Panc1 (cell line): Measurements from ENCODE around the gene CEBPA.

ENCODE experiments used
- CTCF ChIP-seq: fragments of 450-650 bp; IDR thresholded peaks from 2 replicates; pipeline ENCODE4 v1.5.1; 2017; ENCODE audit warnings: mild to moderate bottlenecking
- POLR2AphosphoS5 ChIP-seq: IDR thresholded peaks from 2 replicates; pipeline ENCODE4 v1.6.1; 2012; ENCODE audit warnings: mild to moderate bottlenecking, low read depth, low read length, moderate library complexity
- REST ChIP-seq, 2 experiments: IDR thresholded peaks; 2 replicates each; pipeline ENCODE4 v1.6.1; 2011 to 2012; ENCODE audit warnings: low read depth in 2 of 2, control low read depth in 1 of 2, low read length in 1 of 2, mild to moderate bottlenecking in 1 of 2, moderate library complexity in 1 of 2; ENCODE audit not compliant: insufficient read depth in 1 of 2
- SIN3A ChIP-seq: IDR thresholded peaks from 2 replicates; pipeline ENCODE4 v1.6.1; 2012; ENCODE audit warnings: low read depth, mild to moderate bottlenecking, low read length, moderate library complexity, borderline replicate concordance; ENCODE audit not compliant: insufficient read depth
- TCF7L2 ChIP-seq: IDR thresholded peaks from 2 replicates; pipeline ENCODE4 v1.6.1; 2011; ENCODE audit warnings: mild to moderate bottlenecking, low read depth, low read length, inconsistent platforms

DNA sequence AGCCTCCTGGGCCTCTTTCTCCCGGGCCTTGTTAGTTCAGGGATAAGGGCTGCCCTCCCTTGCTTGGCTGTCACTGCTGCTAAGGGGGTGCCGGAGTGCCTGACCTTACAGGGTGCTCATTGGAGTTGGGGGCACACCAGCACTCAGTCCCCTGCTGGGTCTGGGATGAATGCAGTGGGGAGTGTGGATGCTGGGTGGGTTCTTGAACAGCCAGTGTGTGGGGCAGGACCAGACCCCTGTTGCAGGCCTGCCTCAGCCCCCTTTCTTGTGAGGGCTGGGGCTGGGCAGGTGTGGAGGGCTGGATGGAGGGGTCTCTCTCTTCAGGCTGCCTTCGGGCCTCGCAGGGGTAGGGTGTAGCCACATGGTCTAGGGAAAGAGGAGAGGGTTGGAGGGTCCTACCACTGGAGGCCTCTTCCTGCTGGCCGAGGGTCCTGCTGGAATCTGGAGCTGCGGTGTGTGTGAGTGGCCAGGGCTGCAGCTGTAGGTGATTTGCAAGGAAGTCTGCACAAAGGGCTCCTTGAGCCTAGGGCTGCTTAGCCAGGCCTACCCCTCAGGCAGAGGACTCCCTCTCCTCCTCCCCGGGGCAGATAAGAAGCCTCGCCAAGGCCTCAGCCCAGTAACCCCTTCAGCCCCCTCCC is 3.2 kb downstream of the CEBPA start:
- TF ChIP-seq REST (IDR thresholded peaks at IDR 0.05; ENCODE audit: insufficient read depth in 1 of 2, low read depth in 2 of 2, low read length in 1 of 2) (no peak), CTCF (no peak), POLR2AphosphoS5 (no peak), SIN3A (no peak), TCF7L2 (no peak)
